Naive thymus-derived CD4-positive, alpha-beta T cell (primary cell): Measurements from ENCODE around the gene RRAGD. TPM values are rescaled to one million over a fixed set of nuclear protein-coding genes. Genes with fewer than 3 reads are reported as not detected.

ENCODE experiments used
- ATAC-seq: fragments of 150-1000 bp; cut with Tn5 transposase; 2 replicates; pipeline ENCODE4 v1.10.0; 2021; ENCODE audit warnings: mild to moderate bottlenecking, moderate library complexity
- CTCF ChIA-PET: fragments of 350-600 bp; sonication (Branson Sonifier 250); formaldehyde crosslinking; loops from one replicate; lab custom pipeline; 2021; ENCODE audit warnings: antibody characterized with exemption; lab: Charles Lee
- POLR2A ChIA-PET: fragments of 350-600 bp; sonication (Branson Sonifier 250); formaldehyde crosslinking; loops from one replicate; lab custom pipeline; 2021; ENCODE audit warnings: antibody characterized with exemption, inconsistent platforms; lab: Charles Lee
- DNase-seq, 9 donors: peaks; one replicate each; pipeline versions ENCODE4 v3.0.0 to v3.0.0-alpha.2; 2020 to 2022; ENCODE audit warnings: mixed read lengths in 1 of 9
- H3K27ac ChIP-seq: one replicate; pipeline ENCODE4 v1.7.0; 2013; ENCODE audit warnings: mild to moderate bottlenecking, low read depth, low read length, moderate library complexity
- H3K27me3 ChIP-seq, 2 donors: one replicate each; pipeline ENCODE4 v1.7.0; 2013; ENCODE audit warnings: low read length in 2 of 2, mild to moderate bottlenecking in 2 of 2, moderate library complexity in 2 of 2; ENCODE audit not compliant: control insufficient read depth in 2 of 2, insufficient read depth in 2 of 2
- H3K36me3 ChIP-seq, 3 experiments: 1 replicate in 2 of 3; 2 replicates in 1 of 3; pipeline ENCODE4 v1.7.0; 2013; ENCODE audit warnings: low read length in 3 of 3, mild to moderate bottlenecking in 3 of 3, moderate library complexity in 1 of 3; ENCODE audit not compliant: insufficient read depth in 3 of 3, control insufficient read depth in 2 of 3
- H3K4me1 ChIP-seq, 2 donors: one replicate each; pipeline ENCODE4 v1.7.0; 2013; ENCODE audit warnings: low read length in 2 of 2, mild to moderate bottlenecking in 2 of 2, moderate library complexity in 1 of 2; ENCODE audit not compliant: control insufficient read depth in 2 of 2, insufficient read depth in 2 of 2
- H3K4me3 ChIP-seq: 2 replicates; pipeline ENCODE4 v1.7.0; 2013; ENCODE audit warnings: mild to moderate bottlenecking, low read length
- H3K9me3 ChIP-seq, 3 experiments: 1 replicate in 2 of 3; 2 replicates in 1 of 3; pipeline ENCODE4 v1.7.0; 2013; ENCODE audit warnings: low read length in 3 of 3; ENCODE audit not compliant: control insufficient read depth in 2 of 3
- H3K27ac Mint-ChIP-seq, 9 donors: one replicate each; pipeline ENCODE4 v1.8.0; 2020 to 2022; ENCODE audit warnings: mixed read lengths in 9 of 9, mild to moderate bottlenecking in 8 of 9, moderate library complexity in 5 of 9, inconsistent platforms in 2 of 9
- H3K27me3 Mint-ChIP-seq, 5 donors: one replicate each; pipeline ENCODE4 v1.8.0; 2021 to 2022; ENCODE audit warnings: mixed read lengths in 5 of 5, mild to moderate bottlenecking in 1 of 5
- H3K36me3 Mint-ChIP-seq, 5 donors: one replicate each; pipeline ENCODE4 v1.8.0; 2020 to 2022; ENCODE audit warnings: mixed read lengths in 5 of 5, mild to moderate bottlenecking in 3 of 5, inconsistent platforms in 1 of 5
- H3K4me1 Mint-ChIP-seq, 7 donors: one replicate each; pipeline ENCODE4 v1.8.0; 2020 to 2022; ENCODE audit warnings: mixed read lengths in 7 of 7, mild to moderate bottlenecking in 3 of 7, inconsistent platforms in 1 of 7
- H3K4me3 Mint-ChIP-seq, 10 donors: one replicate each; pipeline ENCODE4 v1.8.0; 2020 to 2022; ENCODE audit warnings: mild to moderate bottlenecking in 10 of 10, mixed read lengths in 10 of 10, moderate library complexity in 6 of 10, inconsistent platforms in 2 of 10
- H3K9me3 Mint-ChIP-seq, 11 donors: one replicate each; pipeline ENCODE4 v1.8.0; 2020 to 2022; ENCODE audit warnings: mixed read lengths in 11 of 11, mild to moderate bottlenecking in 4 of 11, inconsistent platforms in 1 of 11, moderate library complexity in 1 of 11
- intact Hi-C, 2 donors: fragments of 100-400 bp; cut with micrococcal nuclease; formaldehyde crosslinking; loops; one replicate each; pipeline ENCODE4 v1.15.1; 2023
- polyA plus RNA-seq, 2 donors: library from polyadenylated mRNA; unstranded; fragments of 300-500 nt; fragmentation: Illumina TruSeq; gene quantifications; one replicate each; pipeline ENCODE4 v1.2.3, GENCODE V29; 2021
- total RNA-seq, 6 experiments: library from RNA in 5 of 6; stranded (reverse) in 5 of 6; gene quantifications; 1 replicate in 5 of 6; 2 replicates in 1 of 6; pipeline ENCODE4 v1.2.3 and lab custom pipeline; 2021 to 2026

RRAGD gene
- total and polyA plus RNA-seq, 7 experiments from 2014 or later = 2.4 to 12.1 (median 7.4) TPM

DNA sequence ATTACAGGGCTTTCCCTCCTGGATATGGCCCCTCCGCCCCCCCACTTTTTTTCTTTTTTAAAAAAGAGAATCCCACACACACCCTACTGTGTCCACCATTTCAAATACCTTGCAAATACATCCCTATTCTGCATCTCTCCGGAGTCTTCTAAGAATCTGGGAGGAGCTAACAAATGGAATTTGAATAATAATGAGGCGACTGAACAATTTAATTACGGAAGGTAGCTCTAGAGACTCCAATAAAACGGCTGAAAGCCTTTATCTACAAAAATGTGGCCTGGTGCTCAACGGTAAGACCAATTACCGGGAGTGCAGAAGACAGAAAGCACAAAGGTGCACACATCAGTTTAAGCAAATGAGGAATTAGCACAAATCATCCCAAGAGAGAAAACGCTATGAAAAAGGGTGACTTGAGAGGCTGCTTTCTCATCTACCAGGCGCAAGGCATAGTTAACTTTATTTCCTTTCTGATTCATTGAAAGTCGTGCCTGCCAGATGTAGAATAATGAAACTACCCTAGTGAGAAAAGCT lies 1.8 kb downstream of the RRAGD start:
- H3K27ac ChIP-seq = no peak overlapping the region
- Mint-ChIP-seq H3K9me3 (no peaks in the 10 kb centered on the region), H3K27me3 (peaks cover 2 to 53% (median 7%) of the 10 kb centered on the region in 5 donors), H3K36me3 (no peaks in the 10 kb centered on the region), H3K4me3 (peak overlapping the region; percentile 82 to 100 (median 90)), H3K4me1 (peaks cover 5 to 26% (median 19%) of the 10 kb centered on the region in 7 donors), H3K27ac (peak overlapping the region in 8 of 9 donors; percentile 25 to 85 (median 76))
- no peaks in the 10 kb centered on the region for H3K9me3 ChIP-seq
- DNase-seq (no peak), ATAC-seq (no peak)
- H3K27me3 ChIP-seq = no peaks in the 10 kb centered on the region
- ChIA-PET CTCF (interaction anchor here (1.1 to 1.5 kb wide), 2 partner anchors 22 to 38 kb away, joined by 3 to 5 read pairs; no protein-coding TSS in a partner anchor), POLR2A (interaction anchor here (0.7 kb wide), 1 partner anchor 27 kb away, joined by 3 read pairs; no protein-coding TSS in a partner anchor)
- no peaks in the 10 kb centered on the region for H3K36me3 ChIP-seq
- peaks cover 8% of the 10 kb centered on the region in 2 donors for H3K4me1 ChIP-seq
- intact Hi-C loops = loop anchor here in 1 of 2 donors (5.0 kb wide), 1 partner anchor 58 kb away; the partner anchor contains the start of gene UBE2J1
- no peak overlapping the region for H3K4me3 ChIP-seq

DNA sequence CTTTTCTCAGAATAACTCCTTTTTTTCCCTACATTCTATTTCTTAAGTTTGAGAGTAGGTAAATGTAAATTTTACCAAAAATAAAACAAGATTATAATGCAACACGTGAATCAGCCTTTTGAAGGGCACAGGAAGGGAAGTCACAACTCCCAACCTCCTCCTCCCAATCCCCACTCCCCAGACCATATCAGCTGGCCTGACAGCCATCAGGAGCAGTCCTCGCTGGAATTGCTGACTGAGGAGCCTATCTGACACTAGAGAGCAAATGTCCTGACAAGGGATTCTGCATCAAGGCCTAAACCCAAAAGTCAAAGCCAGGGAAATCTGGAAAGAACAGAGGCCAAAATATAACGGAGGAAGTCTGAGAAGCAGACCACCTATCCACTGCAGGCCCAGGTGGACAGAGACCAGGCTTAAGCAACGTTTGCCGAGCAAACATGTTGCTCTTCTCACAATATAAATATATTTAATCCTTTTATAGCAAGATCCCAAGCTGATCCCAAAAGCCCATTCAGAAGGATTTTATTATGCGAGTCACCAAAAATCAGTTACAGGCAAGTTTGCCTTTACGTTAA lies 2.5 kb downstream of the RRAGD start:
- Histone ChIP-seq H3K4me3 (no peak overlapping the region), H3K9me3 (no peaks in the 10 kb centered on the region), H3K4me1 (peaks cover 8% of the 10 kb centered on the region in 2 donors), H3K27ac (no peak overlapping the region), H3K27me3 (no peaks in the 10 kb centered on the region), H3K36me3 (no peaks in the 10 kb centered on the region)
- H3K27ac Mint-ChIP-seq = peak overlapping the region in 1 of 9 donors; percentile 2
- DNase-seq = no peak
- H3K4me3 Mint-ChIP-seq = peak overlapping the region in 4 of 10 donors; percentile 13 to 53 (median 16)
- CTCF ChIA-PET = no interaction called here
- H3K4me1 Mint-ChIP-seq = peaks cover 5 to 26% (median 19%) of the 10 kb centered on the region in 7 donors
- ATAC-seq = no peak
- intact Hi-C loops = loop anchor here in 1 of 2 donors (5.0 kb wide), 1 partner anchor 57 kb away; the partner anchor contains the start of gene UBE2J1
- peaks cover 0 to 47% (median 5%) of the 10 kb centered on the region in 5 donors for H3K27me3 Mint-ChIP-seq
- H3K9me3 Mint-ChIP-seq = no peaks in the 10 kb centered on the region
- H3K36me3 Mint-ChIP-seq = no peaks in the 10 kb centered on the region
- POLR2A ChIA-PET = no interaction called here

DNA sequence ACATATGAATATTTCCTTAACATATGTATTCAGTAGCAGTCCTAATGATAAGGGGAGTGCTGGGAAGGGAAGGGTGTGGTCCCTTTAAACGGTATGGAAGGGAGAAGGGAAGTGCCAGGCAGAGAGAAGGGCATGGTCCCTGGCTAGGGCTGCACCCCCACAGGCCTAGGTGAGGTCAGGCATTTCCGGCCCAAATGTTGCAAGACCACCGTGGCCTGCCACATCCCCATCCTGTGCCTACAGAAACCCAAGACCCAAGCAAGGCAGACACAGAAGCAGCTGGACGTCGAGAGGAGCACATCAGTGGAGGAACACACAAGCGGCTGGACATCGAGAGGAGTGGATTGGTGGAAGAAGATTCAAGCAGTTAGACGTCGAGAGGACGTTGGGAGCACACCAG lies 5.9 kb downstream of the RRAGD start:
- no peaks in the 10 kb centered on the region for H3K27me3 ChIP-seq
- POLR2A ChIA-PET = no interaction called here

DNA sequence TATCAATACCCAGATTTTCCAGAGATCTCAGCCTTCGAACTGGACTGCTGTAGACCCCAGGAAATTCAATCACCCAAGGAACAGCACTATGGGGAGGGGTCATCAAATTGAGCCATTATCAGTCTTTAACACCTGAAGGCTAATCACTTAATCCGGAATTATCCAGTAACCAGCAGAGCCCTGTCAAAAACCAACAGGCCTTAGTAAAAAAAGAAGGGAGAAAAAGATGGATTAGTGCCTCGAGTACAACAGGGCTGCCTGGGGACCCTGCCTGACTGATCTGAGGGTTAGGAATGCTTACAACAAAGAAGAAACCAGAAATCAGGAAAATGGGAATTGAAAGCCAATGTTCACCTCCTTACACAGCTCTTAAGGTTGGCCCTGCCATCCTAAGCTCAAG lies 7.6 kb downstream of the RRAGD start:
- intact Hi-C loops = no loop called here
- H3K9me3 Mint-ChIP-seq = peaks cover 0 to 2% (median 0%) of the 10 kb centered on the region in 11 donors
- H3K4me3 ChIP-seq = no peak overlapping the region
- H3K27me3 ChIP-seq = no peaks in the 10 kb centered on the region
- no peak overlapping the region for H3K27ac ChIP-seq
- ATAC-seq (no peak), DNase-seq (no peak)
- H3K36me3 Mint-ChIP-seq = no peaks in the 10 kb centered on the region
- H3K4me1 ChIP-seq = no peaks in the 10 kb centered on the region
- ChIA-PET POLR2A (no interaction called here), CTCF (no interaction called here)
- H3K27me3 Mint-ChIP-seq = peaks cover 0 to 16% (median 0%) of the 10 kb centered on the region in 5 donors
- no peaks in the 10 kb centered on the region for H3K9me3 ChIP-seq
- no peaks in the 10 kb centered on the region for H3K36me3 ChIP-seq
- H3K27ac Mint-ChIP-seq = no peak overlapping the region
- H3K4me1 Mint-ChIP-seq = peaks cover 0 to 6% (median 4%) of the 10 kb centered on the region in 7 donors
- H3K4me3 Mint-ChIP-seq = no peak overlapping the region

More for the DNA sequence above, 5.9 kb downstream of the RRAGD start:
- no peaks in the 10 kb centered on the region for H3K36me3 Mint-ChIP-seq
- H3K9me3 ChIP-seq = no peaks in the 10 kb centered on the region
- no peak for DNase-seq
- H3K4me1 ChIP-seq = no peaks in the 10 kb centered on the region
- peaks cover 0 to 27% (median 0%) of the 10 kb centered on the region in 5 donors for H3K27me3 Mint-ChIP-seq
- H3K4me3 ChIP-seq = no peak overlapping the region
- intact Hi-C loops = no loop called here
- peaks cover 0 to 2% (median 0%) of the 10 kb centered on the region in 11 donors for H3K9me3 Mint-ChIP-seq
- no peaks in the 10 kb centered on the region for H3K36me3 ChIP-seq
- H3K27ac ChIP-seq = no peak overlapping the region
- H3K4me1 Mint-ChIP-seq = peaks cover 0 to 13% (median 7%) of the 10 kb centered on the region in 7 donors
- peak; percentile 72 for ATAC-seq
- peak overlapping the region in 1 of 9 donors; percentile 49 for H3K27ac Mint-ChIP-seq
- CTCF ChIA-PET = no interaction called here
- H3K4me3 Mint-ChIP-seq = peak overlapping the region in 1 of 10 donors; percentile 25

DNA sequence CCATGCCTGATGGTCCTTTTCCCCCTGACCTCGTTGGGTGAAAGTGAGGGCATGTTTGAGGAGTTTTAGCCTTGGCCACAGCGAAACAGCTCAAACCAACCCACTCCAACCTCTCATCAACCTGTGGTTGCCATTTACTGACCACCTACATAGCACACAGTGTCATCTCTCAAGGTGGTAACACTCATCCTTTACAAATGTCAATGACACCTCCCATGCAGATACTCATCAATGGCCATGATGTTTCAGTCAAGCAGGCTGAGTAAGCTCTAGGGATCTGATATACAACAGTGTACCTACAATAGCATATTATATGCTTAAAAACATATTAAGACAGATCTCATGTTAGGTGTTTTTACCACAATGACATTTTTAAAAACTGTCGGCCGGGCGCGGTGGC lies 9.3 kb downstream of the RRAGD start:
- H3K36me3 Mint-ChIP-seq = no peaks in the 10 kb centered on the region
- H3K27ac Mint-ChIP-seq = no peak overlapping the region
- ChIA-PET CTCF (interaction anchor here (1.4 kb wide), 1 partner anchor 31 kb away, joined by 3 read pairs; no protein-coding TSS in a partner anchor), POLR2A (no interaction called here)
- DNase-seq (no peak), ATAC-seq (no peak)
- H3K9me3 Mint-ChIP-seq = peaks cover 0 to 2% (median 0%) of the 10 kb centered on the region in 11 donors
- peaks cover 0 to 8% (median 0%) of the 10 kb centered on the region in 5 donors for H3K27me3 Mint-ChIP-seq
- Histone ChIP-seq H3K27ac (no peak overlapping the region), H3K4me1 (no peaks in the 10 kb centered on the region), H3K36me3 (no peaks in the 10 kb centered on the region), H3K9me3 (no peaks in the 10 kb centered on the region), H3K27me3 (no peaks in the 10 kb centered on the region), H3K4me3 (no peak overlapping the region)
- H3K4me3 Mint-ChIP-seq = no peak overlapping the region
- H3K4me1 Mint-ChIP-seq = peaks cover 0 to 6% (median 4%) of the 10 kb centered on the region in 7 donors
- intact Hi-C loops = no loop called here

DNA sequence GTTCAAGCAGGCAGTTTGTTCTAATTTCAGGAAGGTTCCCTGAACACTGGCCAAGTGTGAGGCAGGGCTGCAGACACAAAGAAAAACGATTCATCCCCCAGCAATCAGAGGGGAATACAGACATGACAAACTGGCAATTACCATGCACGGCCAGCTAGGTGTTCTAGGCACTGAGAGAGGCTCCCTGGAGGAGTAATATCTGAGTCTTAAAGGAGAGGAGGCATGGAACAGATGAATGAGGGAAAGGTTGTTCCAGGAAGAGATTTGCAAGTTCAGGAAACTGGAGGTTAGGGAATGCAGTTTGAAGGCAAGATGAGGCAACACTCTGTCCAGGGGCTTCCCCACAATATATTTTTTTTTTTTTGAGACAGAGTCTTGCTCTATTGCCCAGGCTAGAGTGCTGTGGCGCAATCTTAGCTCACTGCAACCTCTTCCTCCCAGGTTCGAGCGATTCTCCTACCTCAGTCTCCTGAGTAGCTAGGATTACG lies 11.1 kb downstream of the RRAGD start:
- Histone ChIP-seq H3K27me3 (no peaks in the 10 kb centered on the region), H3K4me1 (no peaks in the 10 kb centered on the region), H3K9me3 (no peaks in the 10 kb centered on the region), H3K36me3 (no peaks in the 10 kb centered on the region), H3K27ac (no peak overlapping the region), H3K4me3 (no peak overlapping the region)
- ChIA-PET POLR2A (no interaction called here), CTCF (no interaction called here)
- ATAC-seq (no peak), DNase-seq (no peak)
- Mint-ChIP-seq H3K36me3 (peaks cover 0 to 2% (median 0%) of the 10 kb centered on the region in 5 donors), H3K27me3 (no peaks in the 10 kb centered on the region), H3K4me3 (no peak overlapping the region), H3K4me1 (peaks cover 0 to 5% (median under 1%) of the 10 kb centered on the region in 7 donors), H3K9me3 (peaks cover 0 to 4% (median 0%) of the 10 kb centered on the region in 11 donors), H3K27ac (peak overlapping the region in 1 of 9 donors; percentile 37)
- intact Hi-C loops = no loop called here
